HG03103 (cell line): Measurements from ENCODE around the gene CFAP74.

Source experiments
- ATAC-seq: cut with Tn5 transposase; IDR thresholded peaks from one replicate; pipeline ENCODE4 v1.9.1; 2021; ENCODE audit warnings: low read depth; ENCODE audit not compliant: unreplicated experiment

Gene CFAP74

DNA sequence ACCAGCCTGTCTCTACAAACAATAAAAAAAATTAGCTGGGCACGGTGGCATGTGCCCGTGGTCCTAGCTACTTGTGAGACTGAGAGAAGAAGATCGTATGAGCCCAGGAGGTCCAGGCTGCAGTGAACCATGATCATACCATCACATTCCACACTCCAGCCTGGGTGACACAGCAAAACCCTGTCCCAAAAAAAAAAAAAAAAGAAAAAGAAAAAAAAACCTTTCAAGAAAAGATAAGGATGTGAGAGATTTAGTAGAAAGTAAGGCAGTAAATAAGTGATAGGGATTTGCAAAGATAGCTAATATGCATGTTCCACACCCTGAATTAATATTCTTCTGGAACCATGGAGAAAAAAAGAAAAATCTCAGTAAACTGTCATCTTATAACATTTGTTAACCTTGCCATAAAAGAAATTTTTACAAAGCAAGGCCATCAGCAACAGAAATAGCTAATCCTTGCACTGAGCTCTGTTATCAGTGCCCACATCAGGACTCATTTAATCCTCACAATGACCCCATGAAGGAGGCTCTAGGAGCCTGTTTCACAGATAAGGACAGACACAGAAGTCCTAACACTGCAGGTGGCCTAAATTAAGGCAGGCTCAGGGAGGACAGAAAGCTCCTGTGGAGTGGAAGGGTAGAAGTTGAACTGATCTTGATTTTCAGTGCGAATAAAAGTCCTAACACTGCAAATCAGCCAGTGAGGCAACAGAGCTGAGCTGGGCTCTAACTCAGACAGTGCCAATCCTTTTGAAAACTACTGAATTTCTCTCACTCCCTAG, 120.3 kb downstream of the CFAP74 start:
- no peak for ATAC-seq

DNA sequence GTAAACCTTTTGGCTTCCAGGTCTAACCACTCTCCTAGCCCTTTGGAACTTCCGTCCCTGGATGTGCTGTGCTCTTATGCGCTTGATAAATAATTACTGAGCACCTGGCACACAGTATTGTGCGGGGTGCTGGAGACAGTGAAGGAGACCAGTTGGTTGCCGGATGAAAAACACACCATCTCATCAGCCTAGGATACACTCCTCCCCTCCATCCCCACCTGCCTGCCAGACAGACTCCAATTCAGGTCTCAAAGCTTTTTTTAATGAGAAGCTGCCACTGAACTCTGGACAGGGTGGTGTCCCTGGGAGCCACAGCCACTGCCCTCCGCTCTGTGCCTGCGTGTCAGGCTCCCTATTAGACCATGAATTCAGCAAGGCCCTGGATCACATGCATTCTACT, 121.9 kb downstream of the CFAP74 start:
- no peak for ATAC-seq

- ATAC-seq: no peak
These were observed 122.8 kb downstream of the CFAP74 start for GRCh38 chr1:1880617-1881312.

GRCh38 chr1:1879942-1880341, 123.6 kb downstream of the CFAP74 start:
- ATAC-seq: no peak

DNA sequence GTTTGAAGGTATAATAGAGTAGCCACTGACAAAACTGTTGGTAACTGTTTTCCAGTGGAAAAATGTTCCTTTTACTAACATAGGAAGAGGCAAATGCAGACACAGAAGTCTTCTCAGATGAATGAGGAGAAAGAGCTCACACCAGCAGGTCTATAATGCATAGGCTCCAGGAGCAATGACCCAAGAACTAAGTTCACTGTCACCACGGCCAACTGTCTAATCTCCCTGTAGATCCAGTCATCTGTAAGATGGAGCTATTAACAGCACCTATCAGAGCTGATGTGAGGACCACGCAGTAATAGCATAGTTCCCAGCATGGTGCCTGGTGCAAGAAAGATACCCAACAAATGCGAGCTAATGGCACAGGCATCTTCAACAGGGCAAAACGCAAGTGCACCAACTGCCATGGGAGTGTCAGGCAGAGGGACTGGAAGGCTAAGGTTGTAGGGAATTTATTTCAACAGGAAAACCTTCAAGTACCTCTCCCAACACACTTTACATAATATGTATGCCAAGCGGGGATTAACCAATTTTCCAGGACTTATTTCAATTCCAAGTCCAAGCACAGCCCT, 125.6 kb downstream of the CFAP74 start:
- no peak for ATAC-seq

DNA sequence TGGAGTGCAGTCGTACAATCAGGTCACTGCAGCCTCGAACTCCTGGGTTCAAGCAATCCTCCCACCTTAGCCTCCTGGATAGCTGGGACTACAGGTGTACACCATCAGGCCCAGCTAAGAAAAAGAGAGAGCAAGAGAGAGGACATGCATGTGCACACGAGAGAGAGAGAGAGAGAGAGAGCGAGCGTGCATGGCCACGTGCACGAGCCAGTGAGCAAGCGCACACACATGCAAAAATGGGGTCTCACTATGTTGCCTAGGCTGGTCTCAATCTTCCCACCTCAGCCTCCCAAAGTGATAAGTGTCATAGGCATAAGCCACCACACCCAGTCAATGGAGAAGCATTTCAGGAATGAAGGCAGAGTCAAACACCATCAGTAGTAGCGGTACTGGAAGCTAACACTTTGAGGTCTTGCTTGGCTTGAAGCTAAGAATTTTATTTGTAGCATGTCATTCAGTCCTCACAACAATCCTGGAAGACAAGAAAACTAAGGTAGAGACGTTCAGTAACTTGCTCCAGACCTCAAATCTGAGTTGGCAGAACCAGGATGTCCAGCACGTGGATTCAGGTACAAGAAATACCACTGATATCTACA, 127.2 kb downstream of the CFAP74 start:
- ATAC-seq: no peak

- no peak for ATAC-seq
These were observed 127.7 kb downstream of the CFAP74 start for GRCh38 chr1:1875932-1876331.

DNA sequence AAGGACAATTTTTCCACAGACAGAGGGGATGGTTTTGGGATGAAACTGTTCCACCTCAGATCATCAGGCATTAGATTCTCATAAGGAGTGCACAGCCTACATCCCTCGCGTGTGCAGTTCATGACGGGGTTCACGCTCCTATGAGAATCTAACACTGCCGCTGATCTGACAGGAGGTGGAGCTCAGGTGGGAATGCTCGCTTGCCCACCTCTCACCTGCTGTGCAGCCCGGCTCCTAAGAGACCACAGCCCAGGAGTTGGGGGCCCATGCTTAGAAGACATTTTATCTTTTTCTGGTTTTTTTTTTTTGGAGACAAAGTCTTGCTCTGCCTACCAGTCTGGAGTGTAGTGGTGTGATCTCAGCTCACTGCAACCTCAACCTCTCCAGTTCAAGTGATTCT, 128.7 kb downstream of the CFAP74 start:
- ATAC-seq: no peak

- ATAC-seq: no peak
These were observed 130.4 kb downstream of the CFAP74 start for GRCh38 chr1:1873186-1873585.

DNA sequence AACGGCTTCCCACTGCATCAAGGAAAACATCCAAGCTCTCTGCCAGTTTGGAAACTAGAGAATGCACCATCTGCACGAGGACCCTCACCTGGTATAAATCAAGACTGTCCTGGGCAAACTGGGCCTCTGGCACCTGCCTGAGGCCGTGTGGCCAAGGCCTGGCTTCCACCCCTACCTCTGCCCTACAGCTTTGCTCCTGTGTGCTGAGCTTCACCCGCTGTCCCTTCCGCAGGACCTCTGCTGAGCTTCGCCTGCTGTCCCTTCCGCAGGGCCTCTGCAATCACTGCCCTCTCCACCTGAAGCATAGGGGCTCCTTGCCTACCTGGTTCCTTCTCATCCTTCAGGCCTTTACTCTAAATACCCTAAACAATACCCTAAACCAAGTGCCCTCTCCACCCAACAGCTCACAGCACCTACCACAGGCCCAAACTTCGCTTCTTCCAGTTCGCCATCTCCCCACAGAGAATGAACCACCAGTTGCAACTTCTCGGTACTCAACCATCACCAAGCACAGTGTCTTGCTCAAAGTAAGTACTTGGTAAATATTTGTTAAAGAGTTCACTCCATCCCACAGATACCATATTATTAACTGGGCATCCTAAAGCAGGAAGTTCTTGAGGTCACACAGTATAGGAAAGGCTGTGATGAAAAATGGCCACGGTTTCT, 131.1 kb downstream of the CFAP74 start:
- ATAC-seq: no peak
